ENCODE measurements around the gene KIF13A. TPM values are rescaled to one million over a fixed set of nuclear protein-coding genes. Genes with fewer than 3 reads are reported as not detected.

KIF13A gene
- total and polyA plus RNA-seq, 4 donors, result 4.3 to 28.1 (median 10.6) TPM

DNA sequence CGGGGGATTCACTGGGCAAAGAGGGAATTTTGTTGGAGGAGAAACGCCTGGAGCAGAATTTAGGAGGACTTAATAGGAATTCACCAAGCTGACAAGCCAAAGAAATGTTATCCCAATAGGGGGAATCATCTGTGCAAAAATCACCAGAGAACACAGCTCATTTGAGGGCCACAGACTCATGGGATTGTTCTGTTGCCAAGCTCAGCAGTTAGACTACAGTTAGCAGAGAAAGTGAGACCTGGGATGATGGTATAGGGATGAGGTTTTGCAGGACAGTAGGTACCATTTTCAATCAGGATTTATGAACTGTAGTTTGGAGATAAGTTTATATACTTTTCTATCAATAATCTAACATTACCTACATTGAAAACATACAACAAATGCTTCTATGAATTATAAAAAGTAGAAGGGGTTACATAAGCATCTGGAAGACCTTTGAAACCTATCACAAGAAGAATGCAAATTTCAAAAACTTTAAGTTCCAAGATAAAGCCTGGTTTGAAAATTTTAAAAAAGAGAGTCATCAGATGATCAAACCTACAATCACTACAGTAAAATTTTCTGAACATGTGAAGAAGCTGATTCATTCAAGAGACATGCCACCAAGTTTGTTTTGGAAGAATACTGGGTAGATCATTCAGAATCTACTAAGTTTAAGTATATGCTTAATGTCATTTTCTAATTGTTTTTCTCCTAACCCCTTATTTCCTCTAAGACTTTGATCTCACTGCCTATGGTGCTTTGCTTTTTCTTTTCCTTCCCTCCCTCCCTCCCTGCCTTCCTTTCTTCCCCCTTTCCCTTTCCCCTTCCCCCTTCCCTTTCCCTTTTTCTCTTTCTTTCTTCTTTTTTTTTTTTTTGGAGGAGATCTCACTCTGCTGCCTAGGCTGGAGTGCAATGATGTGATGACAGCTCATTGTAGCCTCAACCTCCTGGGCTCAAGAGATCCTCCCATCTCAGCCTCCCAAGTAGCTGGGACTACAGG lies 81.5 kb downstream of the KIF13A start:
- Histone ChIP-seq H3K9me3 (ENCODE audit: control insufficient read depth in 4 of 4, low read length in 3 of 4) (no peaks in the 10 kb centered on the region), H3K9ac (ENCODE audit: low read depth in 1 of 2, low read length in 2 of 2) (no peak overlapping the region), H3K27ac (ENCODE audit: low read depth in 1 of 2, low read length in 2 of 2) (no peak overlapping the region), H3K27me3 (ENCODE audit: control insufficient read depth in 4 of 4, insufficient read depth in 4 of 4, low read length in 3 of 4) (no peaks in the 10 kb centered on the region), H3K4me1 (ENCODE audit: control insufficient read depth in 4 of 4, insufficient read depth in 4 of 4, low read length in 3 of 4) (peaks cover 0 to 9% (median 1%) of the 10 kb centered on the region in 4 donors), H3K4me3 (ENCODE audit: low read depth in 1 of 3, low read length in 3 of 3) (no peak overlapping the region), H3K36me3 (ENCODE audit: control insufficient read depth in 4 of 4, insufficient read depth in 3 of 4, low read depth in 1 of 4, low read length in 3 of 4) (no peaks in the 10 kb centered on the region)
- no peak for TF ChIP-seq ZBTB33 (IDR thresholded peaks at IDR 0.05)
- TF ChIP-seq, protein P1, sequence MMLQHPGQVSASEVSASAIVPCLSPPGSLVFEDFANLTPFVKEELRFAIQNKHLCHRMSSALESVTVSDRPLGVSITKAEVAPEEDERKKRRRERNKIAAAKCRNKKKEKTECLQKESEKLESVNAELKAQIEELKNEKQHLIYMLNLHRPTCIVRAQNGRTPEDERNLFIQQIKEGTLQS (IDR thresholded peaks at IDR 0.05), result no peak
- no peak for TF ChIP-seq GABPA (IDR thresholded peaks at IDR 0.05 in 1 of 2, conservative IDR thresholded peaks at IDR 0.05 in 1 of 2)
- TF ChIP-seq, protein P2, sequence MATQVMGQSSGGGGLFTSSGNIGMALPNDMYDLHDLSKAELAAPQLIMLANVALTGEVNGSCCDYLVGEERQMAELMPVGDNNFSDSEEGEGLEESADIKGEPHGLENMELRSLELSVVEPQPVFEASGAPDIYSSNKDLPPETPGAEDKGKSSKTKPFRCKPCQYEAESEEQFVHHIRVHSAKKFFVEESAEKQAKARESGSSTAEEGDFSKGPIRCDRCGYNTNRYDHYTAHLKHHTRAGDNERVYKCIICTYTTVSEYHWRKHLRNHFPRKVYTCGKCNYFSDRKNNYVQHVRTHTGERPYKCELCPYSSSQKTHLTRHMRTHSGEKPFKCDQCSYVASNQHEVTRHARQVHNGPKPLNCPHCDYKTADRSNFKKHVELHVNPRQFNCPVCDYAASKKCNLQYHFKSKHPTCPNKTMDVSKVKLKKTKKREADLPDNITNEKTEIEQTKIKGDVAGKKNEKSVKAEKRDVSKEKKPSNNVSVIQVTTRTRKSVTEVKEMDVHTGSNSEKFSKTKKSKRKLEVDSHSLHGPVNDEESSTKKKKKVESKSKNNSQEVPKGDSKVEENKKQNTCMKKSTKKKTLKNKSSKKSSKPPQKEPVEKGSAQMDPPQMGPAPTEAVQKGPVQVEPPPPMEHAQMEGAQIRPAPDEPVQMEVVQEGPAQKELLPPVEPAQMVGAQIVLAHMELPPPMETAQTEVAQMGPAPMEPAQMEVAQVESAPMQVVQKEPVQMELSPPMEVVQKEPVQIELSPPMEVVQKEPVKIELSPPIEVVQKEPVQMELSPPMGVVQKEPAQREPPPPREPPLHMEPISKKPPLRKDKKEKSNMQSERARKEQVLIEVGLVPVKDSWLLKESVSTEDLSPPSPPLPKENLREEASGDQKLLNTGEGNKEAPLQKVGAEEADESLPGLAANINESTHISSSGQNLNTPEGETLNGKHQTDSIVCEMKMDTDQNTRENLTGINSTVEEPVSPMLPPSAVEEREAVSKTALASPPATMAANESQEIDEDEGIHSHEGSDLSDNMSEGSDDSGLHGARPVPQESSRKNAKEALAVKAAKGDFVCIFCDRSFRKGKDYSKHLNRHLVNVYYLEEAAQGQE (IDR thresholded peaks at IDR 0.05), result no peak
- no peak for TF ChIP-seq FOXA1 (IDR thresholded peaks at IDR 0.05)
- TF ChIP-seq RXRA (IDR thresholded peaks at IDR 0.05), result no peak
- no peak for TF ChIP-seq SP1 (IDR thresholded peaks at IDR 0.05)
- TF ChIP-seq JUND (IDR thresholded peaks at IDR 0.05), result no peak
- TF ChIP-seq, protein P3, sequence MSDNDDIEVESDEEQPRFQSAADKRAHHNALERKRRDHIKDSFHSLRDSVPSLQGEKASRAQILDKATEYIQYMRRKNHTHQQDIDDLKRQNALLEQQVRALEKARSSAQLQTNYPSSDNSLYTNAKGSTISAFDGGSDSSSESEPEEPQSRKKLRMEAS (IDR thresholded peaks at IDR 0.05), result no peak
- no peak for TF ChIP-seq TAF1 (conservative IDR thresholded peaks at IDR 0.05)
- TF ChIP-seq FOXA2 (IDR thresholded peaks at IDR 0.05), result no peak
- WGBS, result 98% methylated on average over 2 of the region's 2 CpGs
- DNase-seq (ENCODE audit: low spot score), result no peak

DNA sequence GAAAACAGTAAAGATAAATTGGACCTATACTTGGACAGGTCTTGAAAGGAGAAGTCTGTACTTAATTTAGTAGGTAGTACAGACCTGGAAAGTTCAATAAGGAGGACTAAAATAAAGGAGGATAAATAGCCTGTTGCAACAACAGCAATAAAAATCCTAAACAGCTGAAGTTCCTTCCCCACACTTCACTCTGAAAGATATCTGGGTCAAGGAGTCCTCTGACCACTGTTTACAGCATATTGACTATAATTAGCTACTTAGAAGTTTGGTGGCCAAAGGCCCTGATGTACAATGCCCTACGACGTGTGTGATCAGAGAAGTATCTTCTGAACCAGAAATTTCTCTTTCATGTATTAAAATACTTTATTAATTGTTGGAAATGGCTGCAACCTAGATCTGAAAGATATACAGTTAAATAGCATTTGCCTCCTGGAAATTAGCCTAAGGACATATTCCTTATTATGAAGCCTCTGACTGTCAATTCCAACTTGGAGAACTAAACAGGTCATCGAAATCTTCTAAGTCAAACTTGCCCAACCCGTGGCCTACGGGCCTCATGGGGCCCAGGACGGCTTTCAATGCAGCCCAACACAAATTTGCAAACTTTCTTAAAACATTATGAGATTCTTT lies 82.8 kb downstream of the KIF13A start:
- DNase-seq (ENCODE audit: low spot score), result no peak
- 88% methylated on average over 6 of the region's 6 CpGs for WGBS
- Histone ChIP-seq H3K4me1 (ENCODE audit: control insufficient read depth in 4 of 4, insufficient read depth in 4 of 4, low read length in 3 of 4) (peaks cover 0 to 5% (median 0%) of the 10 kb centered on the region in 4 donors), H3K27ac (ENCODE audit: low read depth in 1 of 2, low read length in 2 of 2) (no peak overlapping the region), H3K4me3 (ENCODE audit: low read depth in 1 of 3, low read length in 3 of 3) (no peak overlapping the region), H3K9ac (ENCODE audit: low read depth in 1 of 2, low read length in 2 of 2) (no peak overlapping the region), H3K27me3 (ENCODE audit: control insufficient read depth in 4 of 4, insufficient read depth in 4 of 4, low read length in 3 of 4) (no peaks in the 10 kb centered on the region), H3K36me3 (ENCODE audit: control insufficient read depth in 4 of 4, insufficient read depth in 3 of 4, low read depth in 1 of 4, low read length in 3 of 4) (no peaks in the 10 kb centered on the region), H3K9me3 (ENCODE audit: control insufficient read depth in 4 of 4, low read length in 3 of 4) (no peaks in the 10 kb centered on the region)
- TF ChIP-seq NR2F2 (IDR thresholded peaks at IDR 0.05) (no peak), FOXA2 (IDR thresholded peaks at IDR 0.05) (no peak), FOXA1 (IDR thresholded peaks at IDR 0.05) (no peak), HNF4G (IDR thresholded peaks at IDR 0.05) (no peak)
